MG63 (cell line): ENCODE results near the gene NID1. TPM values are rescaled to one million over a fixed set of nuclear protein-coding genes. Genes with fewer than 3 reads are reported as not detected.
"Not testable (repeated sequence)": the region's sequence is repeated elsewhere in the genome, so short reads cannot be mapped to it uniquely, and the experiment has no call there.

ENCODE experiments used
- DNase-seq: peaks from one replicate; pipeline ENCODE4 v3.0.0-alpha.2; 2020
- H3K27me3 ChIP-seq: fragments of 250-450 bp; sonication (Bioruptor Pico); 2 replicates; pipeline ENCODE4 v1.5.1; 2020; ENCODE audit warnings: mild to moderate bottlenecking, moderate library complexity
- H3K36me3 ChIP-seq: fragments of 250-450 bp; sonication (Bioruptor Pico); 2 replicates; pipeline ENCODE4 v1.5.1; 2020; ENCODE audit warnings: mild to moderate bottlenecking, moderate library complexity
- H3K4me3 ChIP-seq: fragments of 250-450 bp; sonication (Bioruptor Pico); 2 replicates; pipeline ENCODE4 v1.5.1; 2020; ENCODE audit warnings: mild to moderate bottlenecking, moderate library complexity
- H3K9me3 ChIP-seq: fragments of 250-450 bp; sonication (Bioruptor Pico); 2 replicates; pipeline ENCODE4 v1.5.1; 2020; ENCODE audit warnings: mild to moderate bottlenecking, moderate library complexity
- total RNA-seq: library from RNA; depleted of rRNA; stranded (reverse); fragments of >200 nt; shearing (Covaris generic); gene quantifications from 2 replicates; pipeline ENCODE4 v1.2.3, GENCODE V29; 2014; ENCODE audit warnings: low replicate concordance

NID1 gene
- total RNA-seq, 1 experiment from 2014 or later = 10.8 TPM

DNA sequence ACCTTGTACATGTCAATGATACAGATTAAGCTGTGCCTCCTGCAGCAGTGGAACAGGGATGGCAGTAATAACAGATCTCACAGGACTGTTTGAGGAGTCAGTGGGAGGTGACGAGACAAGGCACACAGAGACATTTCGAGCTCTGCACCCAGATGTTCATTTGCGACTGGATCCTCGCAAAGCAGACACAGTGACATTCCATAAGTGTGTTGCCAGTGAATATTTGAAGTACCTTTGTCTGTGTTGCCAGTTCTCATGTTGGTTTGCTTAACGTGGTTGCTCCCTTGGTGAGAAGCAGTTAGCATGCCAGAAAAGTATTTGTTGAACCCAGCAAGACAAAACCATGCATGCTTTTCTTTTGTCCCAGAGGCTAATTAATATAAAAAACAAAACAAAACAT is 67.0 kb downstream of the NID1 start:
- Histone ChIP-seq H3K9me3 (no peaks in the 10 kb centered on the region), H3K27me3 (no peaks in the 10 kb centered on the region), H3K4me3 (no peak overlapping the region), H3K36me3 (no peaks in the 10 kb centered on the region; the same call in 1 of the 2 replicates)
- no peak for DNase-seq

DNA sequence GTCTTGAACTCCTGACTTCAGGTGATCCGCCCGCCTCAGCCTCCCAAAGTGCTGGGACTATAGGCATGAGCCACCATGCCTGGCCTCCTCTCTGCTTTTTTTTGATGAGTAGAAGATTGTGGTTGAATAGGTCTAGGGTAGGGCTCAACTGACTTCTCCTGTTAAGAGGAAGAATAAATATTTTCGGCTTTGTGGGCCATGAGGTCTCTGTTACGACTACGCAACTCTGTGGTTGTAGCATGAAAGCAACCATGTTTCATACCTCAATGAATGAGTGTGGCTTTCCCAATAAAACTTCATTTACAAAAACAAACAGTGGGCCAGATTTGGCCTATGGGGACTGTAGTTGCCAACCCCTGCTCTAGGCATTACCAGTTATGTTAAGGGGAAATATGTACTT is 67.8 kb downstream of the NID1 start:
- Histone ChIP-seq H3K36me3 (no peaks in the 10 kb centered on the region; the same call in 1 of the 2 replicates), H3K4me3 (no peak overlapping the region), H3K9me3 (no peaks in the 10 kb centered on the region), H3K27me3 (no peaks in the 10 kb centered on the region)
- DNase-seq = no peak

- no peaks in the 10 kb centered on the region for H3K9me3 ChIP-seq
- no peaks in the 10 kb centered on the region for H3K27me3 ChIP-seq
- no peak for DNase-seq
- H3K4me3 ChIP-seq = no peak overlapping the region
- peaks cover under 1% of the 10 kb centered on the region; the same call in 1 of the 2 replicates for H3K36me3 ChIP-seq
Observed at GRCh38 chr1:235996048-235996785, 68.7 kb downstream of the NID1 start.

- DNase-seq = no peak
- Histone ChIP-seq H3K36me3 (peaks cover 5% of the 10 kb centered on the region), H3K27me3 (no peaks in the 10 kb centered on the region), H3K9me3 (no peaks in the 10 kb centered on the region), H3K4me3 (no peak overlapping the region)
Observed at GRCh38 chr1:235995511-235995910, 69.4 kb downstream of the NID1 start.

DNA sequence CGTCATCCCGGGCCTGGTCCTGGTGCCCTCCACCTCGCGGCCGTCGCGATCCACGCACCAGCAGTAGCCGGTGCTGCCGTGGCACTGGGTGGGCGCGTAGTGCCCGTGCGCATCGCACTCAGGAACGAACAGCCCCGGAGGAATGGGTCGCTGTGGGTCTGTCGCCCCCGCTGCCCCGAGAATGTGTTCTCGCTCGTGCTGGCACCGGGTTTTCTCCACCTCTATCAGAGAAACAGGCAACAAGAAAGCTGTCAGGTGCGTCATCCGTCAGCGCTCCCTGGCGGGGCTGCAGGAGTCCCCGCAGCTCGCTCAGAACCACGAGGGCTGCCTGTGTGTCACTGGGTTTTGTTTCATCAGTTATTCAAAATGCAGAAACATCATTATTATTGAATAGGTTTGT is 71.2 kb downstream of the NID1 start:
- DNase-seq = no peak
- Histone ChIP-seq H3K4me3 (no peak overlapping the region), H3K9me3 (no peaks in the 10 kb centered on the region), H3K36me3 (peaks cover 12% of the 10 kb centered on the region), H3K27me3 (no peaks in the 10 kb centered on the region)

- no peak overlapping the region for H3K4me3 ChIP-seq
- no peaks in the 10 kb centered on the region for H3K27me3 ChIP-seq
- H3K9me3 ChIP-seq = no peaks in the 10 kb centered on the region
- DNase-seq = no peak
- peaks cover 12% of the 10 kb centered on the region for H3K36me3 ChIP-seq
Observed at GRCh38 chr1:235992868-235993267, 72.0 kb downstream of the NID1 start.

DNA sequence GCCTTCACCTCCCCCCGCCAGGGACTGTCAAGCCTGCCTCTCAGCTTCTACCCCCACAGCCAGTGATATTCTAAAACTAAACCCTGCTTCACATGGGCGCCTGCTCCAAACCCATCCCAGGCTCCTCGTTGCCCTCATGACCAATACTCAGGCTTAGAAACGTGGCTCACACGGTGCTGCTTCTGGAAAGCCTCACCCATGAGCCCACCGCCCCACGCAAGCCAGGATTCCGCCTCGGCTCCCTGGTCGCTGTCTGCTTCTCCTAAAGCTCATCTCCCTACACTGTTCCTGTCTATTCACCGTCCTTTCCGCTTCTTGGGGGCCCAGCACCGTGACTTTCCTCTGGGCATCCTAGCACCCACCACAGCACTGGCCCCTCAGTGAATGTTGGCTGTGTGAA is 72.5 kb downstream of the NID1 start:
- no peak for DNase-seq
- no peaks in the 10 kb centered on the region for H3K27me3 ChIP-seq
- H3K4me3 ChIP-seq = no peak overlapping the region
- peaks cover 12% of the 10 kb centered on the region for H3K36me3 ChIP-seq
- H3K9me3 ChIP-seq = no peaks in the 10 kb centered on the region

DNA sequence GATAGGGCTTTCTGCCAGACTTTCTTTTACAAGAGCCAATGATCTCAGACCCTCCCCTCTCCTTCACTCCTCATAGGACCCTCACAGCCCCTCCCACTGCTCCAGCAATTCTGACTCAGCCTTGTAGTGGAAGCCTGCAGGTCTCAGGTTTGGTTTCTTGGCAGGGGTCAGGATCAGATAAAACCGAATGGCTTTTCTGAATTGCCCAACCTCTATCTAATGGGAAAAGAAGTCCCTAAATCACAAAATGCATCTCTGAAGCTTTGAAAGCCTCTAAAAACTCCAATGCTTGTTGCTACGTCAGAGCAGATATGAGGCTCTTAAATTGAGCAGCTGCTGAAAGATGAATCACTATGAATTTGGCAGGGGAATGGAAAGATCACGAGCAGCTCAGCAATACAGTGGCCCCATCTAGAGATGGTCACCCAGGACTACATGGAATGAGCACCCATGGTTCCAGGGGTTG is 74.5 kb downstream of the NID1 start:
- H3K4me3 ChIP-seq = no peak overlapping the region
- no peaks in the 10 kb centered on the region for H3K9me3 ChIP-seq
- DNase-seq = peak; percentile 45
- peaks cover 13% of the 10 kb centered on the region for H3K36me3 ChIP-seq
- no peaks in the 10 kb centered on the region for H3K27me3 ChIP-seq

- H3K27me3 ChIP-seq = no peaks in the 10 kb centered on the region
- H3K9me3 ChIP-seq = no peaks in the 10 kb centered on the region
- DNase-seq = no peak
- peaks cover 16% of the 10 kb centered on the region for H3K36me3 ChIP-seq
- no peak overlapping the region for H3K4me3 ChIP-seq
Observed at GRCh38 chr1:235989105-235989504, 75.8 kb downstream of the NID1 start.

DNA sequence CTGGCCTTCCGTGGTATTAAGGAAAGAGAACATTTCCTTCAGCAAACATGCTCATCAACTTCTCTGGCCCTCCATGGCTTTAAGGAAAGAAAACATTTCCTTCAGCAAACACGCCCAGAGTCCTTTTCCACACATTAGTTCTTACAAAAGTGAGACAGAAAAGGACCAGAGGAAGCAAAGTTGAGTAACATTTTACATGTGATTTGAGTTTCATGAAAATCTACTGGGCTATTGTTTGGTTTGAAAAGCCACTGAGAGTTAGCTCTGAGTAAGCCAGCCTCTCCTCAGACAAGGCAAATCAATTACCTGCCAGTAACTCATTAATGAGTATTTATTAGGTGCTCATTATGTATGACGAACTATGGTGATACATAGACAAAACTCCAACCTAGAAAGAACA is 78.0 kb downstream of the NID1 start:
- Histone ChIP-seq H3K36me3 (peaks cover 16% of the 10 kb centered on the region), H3K4me3 (no peak overlapping the region), H3K9me3 (no peaks in the 10 kb centered on the region), H3K27me3 (no peaks in the 10 kb centered on the region)
- no peak for DNase-seq

DNA sequence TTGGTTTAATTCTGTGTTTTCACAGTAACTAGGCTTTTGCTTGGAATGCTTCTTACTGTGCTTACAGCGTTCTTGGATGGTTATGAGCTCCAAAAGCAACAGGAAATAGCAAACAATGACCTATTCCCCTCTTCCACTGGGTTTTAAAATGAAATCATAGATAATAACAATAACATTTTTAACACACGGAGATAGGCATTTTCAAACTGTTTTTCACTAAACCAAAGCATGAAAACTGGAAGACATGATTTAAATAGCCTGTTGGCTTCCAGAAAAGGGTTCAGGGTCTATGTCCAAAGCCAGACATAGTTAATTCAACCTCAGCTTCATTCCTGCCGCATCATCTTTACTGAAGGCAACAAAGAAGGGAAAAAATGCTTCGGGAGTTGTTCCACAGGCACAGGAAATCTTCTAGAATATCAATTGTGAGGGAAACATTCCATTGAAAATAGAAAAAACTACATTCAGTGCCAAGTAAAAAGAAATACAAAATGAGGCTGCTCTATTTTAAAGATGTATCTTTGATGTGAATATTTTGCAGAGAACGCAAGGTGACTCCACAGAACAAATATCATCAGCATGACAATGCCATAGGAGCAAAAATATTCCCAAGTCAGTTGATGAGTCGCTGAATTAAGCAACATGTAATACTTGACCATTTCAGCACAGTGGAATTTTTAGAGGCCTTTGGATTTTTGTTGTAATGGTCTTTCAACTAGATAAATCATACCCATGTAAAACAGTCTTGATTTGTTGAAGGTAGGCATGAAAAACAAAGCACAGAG is 80.7 kb downstream of the NID1 start:
- DNase-seq = no peak
- H3K4me3 ChIP-seq = no peak overlapping the region

GRCh38 chr1:235980976-235981375 is 83.9 kb downstream of the NID1 start:
- Histone ChIP-seq H3K4me3 (no peak overlapping the region), H3K9me3 (no peaks in the 10 kb centered on the region), H3K27me3 (no peaks in the 10 kb centered on the region), H3K36me3 (peaks cover 37% of the 10 kb centered on the region)
- no peak for DNase-seq

More for the DNA sequence above, 80.7 kb downstream of the NID1 start:
- H3K9me3 ChIP-seq = no peaks in the 10 kb centered on the region
- H3K27me3 ChIP-seq = no peaks in the 10 kb centered on the region
- H3K36me3 ChIP-seq = peaks cover 9% of the 10 kb centered on the region

- DNase-seq = no peak
- Histone ChIP-seq H3K36me3 (peaks cover 36% of the 10 kb centered on the region), H3K27me3 (no peaks in the 10 kb centered on the region), H3K4me3 (no peak overlapping the region), H3K9me3 (no peaks in the 10 kb centered on the region)
Observed at GRCh38 chr1:235979716-235980333, 85.1 kb downstream of the NID1 start.

DNA sequence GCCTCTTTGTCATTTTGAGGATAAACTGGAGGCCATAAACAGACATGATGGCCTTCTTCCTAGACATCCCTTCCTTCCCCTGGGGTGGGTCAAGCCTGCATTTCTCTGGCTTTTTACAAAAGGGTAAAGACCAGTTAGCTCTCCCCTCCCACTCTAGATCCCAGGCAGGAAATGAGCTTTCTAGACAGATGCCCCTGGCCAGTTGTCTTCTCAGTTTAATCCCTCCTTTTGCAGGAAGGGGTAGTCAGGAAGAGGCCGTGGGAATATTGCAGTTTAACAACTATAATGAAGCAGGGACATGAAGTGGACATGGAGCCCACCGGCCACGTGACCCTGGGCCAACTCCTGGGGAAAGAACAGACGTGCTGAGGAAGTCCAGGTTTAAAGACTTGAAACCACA is 85.7 kb downstream of the NID1 start:
- Histone ChIP-seq H3K36me3 (peaks cover 36% of the 10 kb centered on the region), H3K9me3 (no peaks in the 10 kb centered on the region), H3K27me3 (no peaks in the 10 kb centered on the region), H3K4me3 (no peak overlapping the region)
- DNase-seq = no peak

DNA sequence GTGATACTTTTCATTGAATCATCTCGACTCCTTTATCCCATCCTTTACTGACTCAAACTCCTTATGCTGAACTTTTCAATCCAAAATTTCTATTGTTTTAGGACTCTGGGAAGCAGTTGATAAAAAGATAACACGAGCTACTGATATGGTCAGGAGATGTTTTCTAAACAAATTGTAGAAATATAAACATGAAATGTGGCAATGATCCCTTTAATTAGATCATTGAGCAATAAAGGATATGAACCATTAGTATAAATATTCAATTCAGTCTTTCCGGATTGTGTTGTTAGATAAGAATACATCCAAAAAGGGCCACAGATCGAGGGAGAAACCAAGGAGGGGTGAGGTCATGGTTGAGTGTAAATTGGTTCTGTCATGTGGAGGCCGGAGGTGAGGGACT is 88.4 kb downstream of the NID1 start:
- peaks cover 36% of the 10 kb centered on the region for H3K36me3 ChIP-seq
- DNase-seq = no peak
- H3K27me3 ChIP-seq = no peaks in the 10 kb centered on the region
- H3K4me3 ChIP-seq = no peak overlapping the region
- 0 out of 2 replicates have a peak, but pooled peaks cover 2% of the 10 kb centered on the region for H3K9me3 ChIP-seq

DNA sequence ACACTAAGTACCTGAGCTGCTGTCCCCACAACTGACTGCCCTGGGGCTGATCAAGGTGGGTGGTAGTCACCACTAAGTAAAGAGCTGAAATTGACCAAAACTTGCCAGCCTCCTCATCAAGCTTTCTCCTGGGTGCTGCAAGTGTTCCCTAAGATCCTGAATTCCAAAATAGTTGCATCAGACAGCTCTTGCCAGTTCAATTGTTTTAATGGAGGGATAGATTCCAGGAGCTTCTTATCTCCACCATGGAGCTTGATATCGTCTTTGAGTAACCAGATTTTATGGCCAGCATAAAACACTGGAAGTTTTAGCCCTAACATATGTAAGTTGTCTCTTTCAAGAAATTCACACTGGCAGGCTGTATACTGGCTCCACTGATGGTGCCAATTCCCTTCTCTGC is 90.3 kb downstream of the NID1 start:
- no peaks in the 10 kb centered on the region for H3K27me3 ChIP-seq
- no peak overlapping the region for H3K4me3 ChIP-seq
- H3K36me3 ChIP-seq = peaks cover 34% of the 10 kb centered on the region
- DNase-seq = no peak
- 0 out of 2 replicates have a peak, but pooled peaks cover 2% of the 10 kb centered on the region for H3K9me3 ChIP-seq

- H3K4me3 ChIP-seq, H3K27me3 ChIP-seq, H3K9me3 ChIP-seq, DNase-seq: not testable (repeated sequence)
- H3K36me3 ChIP-seq = peaks cover 20% of the 10 kb centered on the region
Observed at GRCh38 chr1:235972691-235973090, 92.2 kb downstream of the NID1 start.
